Neuron (in vitro differentiated cells): ENCODE data around the gene NUP62.

ENCODE experiments used
- H2AFZ ChIP-seq: one replicate; pipeline ENCODE4 v1.6.1; 2013; ENCODE audit warnings: low read depth, mild to moderate bottlenecking, inconsistent platforms, low read length, moderate library complexity
- H3K27me3 ChIP-seq: one replicate; pipeline ENCODE4 v1.6.1; 2013; ENCODE audit warnings: low read length; ENCODE audit not compliant: insufficient read depth
- H3K36me3 ChIP-seq: one replicate; pipeline ENCODE4 v1.6.1; 2013; ENCODE audit warnings: low read length; ENCODE audit not compliant: insufficient read depth
- H3K4me1 ChIP-seq: one replicate; pipeline ENCODE4 v1.6.1; 2013; ENCODE audit warnings: low read length; ENCODE audit not compliant: insufficient read depth
- H3K4me3 ChIP-seq: 2 replicates; pipeline ENCODE4 v1.5.1; 2013; ENCODE audit warnings: mild to moderate bottlenecking, low read length, moderate library complexity
- H3K9me3 ChIP-seq: one replicate; pipeline ENCODE4 v1.6.1; 2013; ENCODE audit warnings: low read length

NUP62 gene

GRCh38 chr19:49882643-49883042 lies 46.7 kb downstream of the NUP62 start:
- Histone ChIP-seq H3K4me1 (peaks cover 9% of the 10 kb centered on the region), H3K27me3 (no peaks in the 10 kb centered on the region), H3K9me3 (peaks cover 2% of the 10 kb centered on the region), H2AFZ (no peak overlapping the region), H3K4me3 (no peak overlapping the region), H3K36me3 (peaks cover 56% of the 10 kb centered on the region)

- no peak overlapping the region for H2AFZ ChIP-seq
- H3K27me3 ChIP-seq, result no peaks in the 10 kb centered on the region
- H3K4me3 ChIP-seq, result no peak overlapping the region
- peaks cover 9% of the 10 kb centered on the region for H3K4me1 ChIP-seq
- peaks cover 56% of the 10 kb centered on the region for H3K36me3 ChIP-seq
- peaks cover 2% of the 10 kb centered on the region for H3K9me3 ChIP-seq
These were observed 47.5 kb downstream of the NUP62 start for GRCh38 chr19:49881672-49882394.

DNA sequence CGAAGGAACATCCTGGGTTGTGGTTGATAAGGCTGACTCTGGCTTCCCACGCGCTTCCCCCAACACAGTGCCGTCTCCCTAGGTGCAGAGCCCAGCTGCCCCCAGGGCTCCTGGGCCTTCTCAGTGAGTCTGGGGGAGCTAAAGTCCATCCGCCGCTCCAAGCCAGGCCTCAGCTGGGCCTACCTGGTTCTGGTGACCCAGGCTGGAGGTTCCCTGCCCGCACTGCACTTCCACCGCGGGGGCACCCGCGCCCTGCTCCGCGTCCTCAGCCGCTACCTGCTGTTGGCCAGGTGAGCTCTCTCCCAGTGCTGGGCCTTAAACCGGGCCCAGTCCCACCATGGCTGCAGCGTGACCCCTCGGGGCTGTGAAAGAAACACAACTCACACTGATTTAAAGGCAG lies 48.1 kb downstream of the NUP62 start:
- no peak overlapping the region for H2AFZ ChIP-seq
- peaks cover 9% of the 10 kb centered on the region for H3K4me1 ChIP-seq
- H3K36me3 ChIP-seq, result peaks cover 56% of the 10 kb centered on the region
- H3K27me3 ChIP-seq, result no peaks in the 10 kb centered on the region
- peaks cover 2% of the 10 kb centered on the region for H3K9me3 ChIP-seq
- no peak overlapping the region for H3K4me3 ChIP-seq

GRCh38 chr19:49880162-49880869 lies 49.0 kb downstream of the NUP62 start:
- H3K9me3 ChIP-seq, result peaks cover 2% of the 10 kb centered on the region
- no peak overlapping the region for H3K4me3 ChIP-seq
- H2AFZ ChIP-seq, result no peak overlapping the region
- no peaks in the 10 kb centered on the region for H3K27me3 ChIP-seq
- peaks cover 53% of the 10 kb centered on the region for H3K36me3 ChIP-seq
- H3K4me1 ChIP-seq, result peaks cover 16% of the 10 kb centered on the region

- H3K36me3 ChIP-seq, result peaks cover 48% of the 10 kb centered on the region
- H3K9me3 ChIP-seq, result peaks cover 2% of the 10 kb centered on the region
- H3K27me3 ChIP-seq, result no peaks in the 10 kb centered on the region
- no peak overlapping the region for H3K4me3 ChIP-seq
- H2AFZ ChIP-seq, result no peak overlapping the region
- peaks cover 16% of the 10 kb centered on the region for H3K4me1 ChIP-seq
These were observed 49.9 kb downstream of the NUP62 start for GRCh38 chr19:49879243-49879963.

DNA sequence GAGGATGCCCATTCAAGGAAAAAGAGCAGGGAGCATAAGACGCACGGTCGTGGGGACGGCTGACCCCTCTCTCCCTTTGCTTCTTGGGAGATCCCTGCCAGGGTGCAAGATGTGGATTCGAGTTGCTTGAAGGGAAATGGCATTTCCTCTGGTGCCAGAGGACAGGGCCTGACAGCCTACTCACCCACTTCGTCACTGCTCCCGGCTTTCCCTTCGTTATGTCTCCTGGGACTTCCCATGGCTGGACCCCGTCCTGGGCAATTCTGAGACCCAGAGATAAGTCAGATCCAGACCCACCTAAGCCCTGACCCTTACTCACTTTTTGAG lies 50.6 kb downstream of the NUP62 start:
- no peaks in the 10 kb centered on the region for H3K27me3 ChIP-seq
- peaks cover 41% of the 10 kb centered on the region for H3K36me3 ChIP-seq
- peak overlapping the region; percentile 80 for H3K4me3 ChIP-seq
- peaks cover 2% of the 10 kb centered on the region for H3K9me3 ChIP-seq
- no peak overlapping the region for H2AFZ ChIP-seq
- peaks cover 16% of the 10 kb centered on the region for H3K4me1 ChIP-seq

- Histone ChIP-seq H3K4me1 (peaks cover 16% of the 10 kb centered on the region), H3K9me3 (peaks cover 2% of the 10 kb centered on the region), H2AFZ (peak overlapping the region; percentile 37), H3K4me3 (peak overlapping the region; percentile 80), H3K27me3 (no peaks in the 10 kb centered on the region), H3K36me3 (peaks cover 36% of the 10 kb centered on the region)
These were observed 51.2 kb downstream of the NUP62 start for GRCh38 chr19:49877879-49878743.

DNA sequence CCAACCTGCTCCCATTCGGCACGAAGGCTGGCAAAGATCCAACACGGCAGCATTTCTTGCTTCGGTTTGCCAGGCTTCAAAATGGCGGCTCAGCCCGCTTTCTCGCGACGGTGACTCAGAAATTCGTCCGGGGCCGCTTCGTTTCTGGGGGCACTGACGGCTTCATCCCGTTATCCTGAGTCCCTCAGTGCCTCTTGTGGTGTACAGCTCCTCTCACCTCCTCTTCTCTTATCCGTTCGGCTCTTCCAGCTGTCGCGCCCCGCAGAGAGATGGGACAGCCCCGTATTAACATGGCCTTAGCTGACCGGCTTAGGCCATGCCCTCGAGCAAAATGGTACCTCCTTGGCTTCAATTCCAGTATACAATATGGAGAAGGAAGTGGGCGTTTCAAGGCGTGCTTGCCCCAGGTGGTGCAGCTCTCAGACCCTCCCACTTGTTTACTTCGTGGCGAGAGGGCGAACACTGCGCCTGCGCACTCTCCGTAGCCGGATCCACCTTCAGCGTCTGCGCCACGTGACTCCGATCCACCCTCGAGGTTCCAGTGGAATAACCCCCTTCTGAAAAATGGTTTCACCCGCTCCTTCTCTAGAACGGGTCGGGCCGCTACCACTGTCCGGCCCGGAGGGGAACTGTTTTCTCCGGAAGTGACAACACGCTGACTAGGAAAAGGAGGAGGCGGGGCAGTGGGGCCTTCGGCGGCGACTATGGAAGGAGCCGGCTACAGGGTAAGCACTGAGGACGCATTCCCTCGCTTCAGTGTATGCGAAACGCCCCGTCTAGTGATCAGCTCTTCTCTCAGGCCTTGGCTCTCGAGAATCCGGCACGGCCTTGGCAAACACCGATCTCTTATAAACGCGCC lies 52.1 kb downstream of the NUP62 start, which contains the start of the genes AKT1S1 and TBC1D17:
TSS of gene AKT1S1 (minus strand) at position 336 of the 859 bp plus-strand sequence. CDS start 4,060 bp downstream, outside the sequence.
TSS of gene TBC1D17 (plus strand) at position 683 of the 859 bp plus-strand sequence. CDS start at position 705, 22 bp downstream.
- peak within 1 kb of the TSS; percentile 60 for H2AFZ ChIP-seq
- H3K36me3 ChIP-seq, result peaks cover 27% of the 10 kb centered on the region
- H3K4me1 ChIP-seq, result peaks cover 16% of the 10 kb centered on the region
- peak within 1 kb of the TSS; percentile 80 for H3K4me3 ChIP-seq
- no peaks in the 10 kb centered on the region for H3K9me3 ChIP-seq
- no peaks in the 10 kb centered on the region for H3K27me3 ChIP-seq

DNA sequence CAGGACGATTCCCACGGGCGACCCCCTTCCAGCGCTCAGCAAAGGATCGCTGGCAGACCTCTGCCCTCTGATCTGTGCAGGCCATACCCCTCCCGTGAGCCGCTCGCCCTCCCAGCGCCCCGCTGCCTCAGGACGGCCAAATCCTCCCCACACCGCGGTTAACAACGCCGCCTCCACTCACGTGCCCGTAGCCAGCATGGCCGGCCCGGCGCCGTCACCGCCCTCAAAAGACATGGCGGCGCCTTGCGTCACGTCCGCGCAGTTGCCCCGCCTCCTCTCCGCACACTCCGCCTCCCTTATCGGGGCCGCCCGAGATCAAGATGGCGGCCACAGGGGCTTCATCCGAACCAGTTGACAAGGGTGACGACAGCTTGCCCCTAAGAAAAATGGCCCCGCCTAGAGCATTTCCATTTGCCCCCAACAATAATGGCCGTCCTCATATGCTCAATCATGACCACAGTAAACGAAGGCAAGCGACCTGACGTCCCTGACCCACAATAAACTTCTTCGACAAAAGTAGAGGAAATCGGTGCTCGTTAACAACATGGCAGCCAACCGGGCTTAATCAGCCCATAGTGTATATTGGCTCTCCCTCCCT lies 52.8 kb downstream of the NUP62 start:
- Histone ChIP-seq H3K36me3 (peaks cover 20% of the 10 kb centered on the region), H2AFZ (peak overlapping the region; percentile 60), H3K4me1 (peaks cover 16% of the 10 kb centered on the region), H3K27me3 (no peaks in the 10 kb centered on the region), H3K9me3 (no peaks in the 10 kb centered on the region), H3K4me3 (peak overlapping the region; percentile 80)

DNA sequence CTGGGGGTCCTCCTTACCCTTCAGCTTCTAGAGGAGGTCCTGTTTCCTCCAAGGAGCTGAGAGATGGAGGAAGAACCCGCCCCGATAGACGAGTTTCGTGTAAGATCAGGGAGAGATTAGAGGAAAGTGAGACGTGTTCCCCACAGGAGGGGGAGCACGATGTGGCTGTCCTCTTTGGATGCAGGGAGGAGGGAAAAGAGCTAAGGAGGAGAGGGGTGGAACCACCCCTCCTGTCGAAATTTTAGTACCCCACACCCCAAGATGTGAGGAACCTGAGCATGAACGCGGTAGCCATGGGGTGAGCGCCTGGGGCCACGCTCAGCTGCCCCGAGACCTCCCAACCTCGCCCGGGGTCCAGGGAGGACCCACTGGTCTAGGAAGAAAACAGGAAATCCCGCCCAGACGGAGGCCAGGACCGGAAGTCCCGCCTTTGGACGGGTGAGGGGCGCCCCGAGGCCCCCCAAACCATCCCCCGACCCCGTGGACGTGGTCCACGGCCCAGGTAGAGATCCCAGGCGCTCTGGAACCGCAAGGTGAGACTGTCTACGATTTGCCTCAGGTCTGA lies 53.4 kb downstream of the NUP62 start:
- Histone ChIP-seq H3K36me3 (peaks cover 14% of the 10 kb centered on the region), H3K4me1 (peaks cover 16% of the 10 kb centered on the region), H2AFZ (no peak overlapping the region), H3K27me3 (no peaks in the 10 kb centered on the region), H3K9me3 (no peaks in the 10 kb centered on the region), H3K4me3 (peak overlapping the region; percentile 80)

GRCh38 chr19:49875177-49875576 lies 54.1 kb downstream of the NUP62 start:
- H2AFZ ChIP-seq, result no peak overlapping the region
- peaks cover 7% of the 10 kb centered on the region for H3K36me3 ChIP-seq
- H3K4me3 ChIP-seq, result peak overlapping the region; percentile 80
- H3K27me3 ChIP-seq, result no peaks in the 10 kb centered on the region
- no peaks in the 10 kb centered on the region for H3K9me3 ChIP-seq
- peaks cover 21% of the 10 kb centered on the region for H3K4me1 ChIP-seq
